ENCODE measurements around the gene TMSB15B.

DNA sequence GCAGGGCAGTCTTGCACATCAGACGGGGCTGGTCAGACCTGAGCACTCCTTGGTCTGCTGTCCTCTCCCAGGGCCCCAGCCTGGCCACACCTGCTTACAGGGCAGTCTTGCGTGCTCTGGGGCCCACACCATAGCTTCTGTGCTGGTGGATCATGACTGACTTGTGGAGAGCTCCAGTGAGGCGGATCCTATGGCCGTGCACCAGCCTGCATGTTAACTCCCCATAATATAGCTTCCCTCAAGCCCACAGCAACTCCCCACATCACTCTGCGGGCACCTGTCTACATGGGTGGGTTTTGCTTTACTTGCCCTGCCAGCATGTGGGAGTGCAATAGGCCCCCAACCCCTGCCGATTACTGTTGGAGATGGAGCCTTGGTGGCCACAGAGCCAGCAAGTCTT lies 8.2 kb upstream of the TMSB15B start:
- TF ChIP-seq ZNF274 (IDR thresholded peaks at IDR 0.05; ENCODE audit: low read depth, low read length) = no peak
- TF ChIP-seq YY1 (IDR thresholded peaks at IDR 0.05; ENCODE audit: insufficient read depth, insufficient read length) = no peak
- TF ChIP-seq SUZ12 (IDR thresholded peaks at IDR 0.05; ENCODE audit: extremely low read depth, insufficient read depth, insufficient read length) = no peak
